Activated CD4-positive, alpha-beta T cell treated with anti-CD3 and anti-CD28 coated beads for 36 hours (primary cell): ENCODE data around the gene ROGDI. TPM values are rescaled to one million over a fixed set of nuclear protein-coding genes. Genes with fewer than 3 reads are reported as not detected.

Source experiments
- ATAC-seq: fragments of 200-7000 bp; cut with Tn5 transposase; one replicate; pipeline ENCODE4 v1.10.0; 2021; ENCODE audit warnings: mild to moderate bottlenecking, moderate library complexity
- CTCF ChIA-PET: fragments of 350-600 bp; sonication (Branson Sonifier 250); formaldehyde crosslinking; loops from one replicate; lab custom pipeline; 2021; ENCODE audit warnings: antibody characterized with exemption; lab: Charles Lee
- POLR2A ChIA-PET: fragments of 350-600 bp; sonication (Branson Sonifier 250); formaldehyde crosslinking; loops from one replicate; lab custom pipeline; 2021; ENCODE audit warnings: antibody characterized with exemption, inconsistent platforms; lab: Charles Lee
- DNase-seq: peaks from one replicate; pipeline ENCODE4 v3.0.0-alpha.2; 2020
- H3K27ac Mint-ChIP-seq: one replicate; pipeline ENCODE4 v1.8.0; 2021; ENCODE audit warnings: mixed read lengths
- H3K27me3 Mint-ChIP-seq: one replicate; pipeline ENCODE4 v1.8.0; 2021; ENCODE audit warnings: mixed read lengths
- H3K36me3 Mint-ChIP-seq: one replicate; pipeline ENCODE4 v1.8.0; 2021; ENCODE audit warnings: low read depth, mixed read lengths
- H3K4me1 Mint-ChIP-seq: one replicate; pipeline ENCODE4 v1.8.0; 2021; ENCODE audit warnings: mixed read lengths
- H3K4me3 Mint-ChIP-seq: one replicate; pipeline ENCODE4 v1.8.0; 2021; ENCODE audit warnings: mild to moderate bottlenecking, moderate library complexity, mixed read lengths
- H3K9me3 Mint-ChIP-seq: one replicate; pipeline ENCODE4 v1.8.0; 2021; ENCODE audit warnings: low read depth, mixed read lengths
- intact Hi-C, 2 experiments: fragments of 100-400 bp; cut with DNase I in 1 of 2; cut with micrococcal nuclease in 1 of 2; formaldehyde crosslinking; loops; one replicate each; pipeline versions ENCODE4 v1.14.2 to v1.15.1; 2022 to 2024; cut with DNase I, micrococcal nuclease
- total RNA-seq, 2 experiments: library from RNA; stranded (reverse); gene quantifications; one replicate each; pipeline ENCODE4 v1.2.3, GENCODE V29; 2021

Gene ROGDI
- total RNA-seq, 2 experiments from 2014 or later = 3.7 to 7.3 TPM

DNA sequence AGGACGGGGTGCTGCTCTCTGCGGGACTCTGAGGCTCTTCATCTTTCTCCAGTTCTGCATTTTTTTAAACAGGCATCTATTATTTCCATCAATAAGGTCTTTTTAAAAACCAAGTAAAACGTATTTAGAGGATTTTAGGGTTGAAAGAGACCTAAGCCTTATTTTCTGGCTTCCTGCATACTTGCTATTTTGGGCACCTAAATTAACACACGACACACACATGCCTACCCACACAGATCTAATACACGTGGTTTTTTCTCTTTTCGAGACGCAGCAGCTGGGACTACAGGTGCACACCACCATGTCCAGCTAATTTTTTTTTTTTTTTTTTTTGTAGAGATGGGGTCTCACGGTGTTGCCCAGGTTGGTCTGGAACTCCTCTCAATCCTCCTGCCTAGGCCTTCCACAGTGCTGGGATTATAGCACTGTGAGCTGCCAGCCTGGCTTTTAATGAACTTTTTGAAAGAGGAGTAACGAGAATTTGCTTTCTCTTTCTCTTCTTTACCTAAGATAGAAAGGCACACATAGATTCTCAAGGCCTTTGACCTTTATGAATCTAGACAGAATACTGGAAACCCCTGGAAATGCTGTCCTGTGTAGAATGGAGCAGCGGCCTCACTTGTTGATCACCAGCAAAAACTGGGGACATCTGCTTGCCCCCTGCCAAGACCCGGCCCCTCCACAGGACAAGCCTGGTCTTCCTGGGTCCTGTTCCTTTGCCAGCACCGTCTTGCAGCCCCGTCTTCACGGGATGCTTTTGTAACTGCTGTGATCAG, 54.3 kb downstream of the ROGDI start:
- POLR2A ChIA-PET = interaction anchor here (0.7 kb wide), 1 partner anchor 209 kb away, joined by 4 read pairs; no protein-coding TSS in a partner anchor
- Mint-ChIP-seq H3K36me3 (peaks cover 5% of the 10 kb centered on the region), H3K4me1 (peaks cover 6% of the 10 kb centered on the region), H3K4me3 (no peak overlapping the region), H3K27ac (peak overlapping the region; percentile 13), H3K27me3 (no peaks in the 10 kb centered on the region), H3K9me3 (no peaks in the 10 kb centered on the region)
- DNase-seq (no peak), ATAC-seq (no peak)
- intact Hi-C loops = no loop called here
- CTCF ChIA-PET = no interaction called here

DNA sequence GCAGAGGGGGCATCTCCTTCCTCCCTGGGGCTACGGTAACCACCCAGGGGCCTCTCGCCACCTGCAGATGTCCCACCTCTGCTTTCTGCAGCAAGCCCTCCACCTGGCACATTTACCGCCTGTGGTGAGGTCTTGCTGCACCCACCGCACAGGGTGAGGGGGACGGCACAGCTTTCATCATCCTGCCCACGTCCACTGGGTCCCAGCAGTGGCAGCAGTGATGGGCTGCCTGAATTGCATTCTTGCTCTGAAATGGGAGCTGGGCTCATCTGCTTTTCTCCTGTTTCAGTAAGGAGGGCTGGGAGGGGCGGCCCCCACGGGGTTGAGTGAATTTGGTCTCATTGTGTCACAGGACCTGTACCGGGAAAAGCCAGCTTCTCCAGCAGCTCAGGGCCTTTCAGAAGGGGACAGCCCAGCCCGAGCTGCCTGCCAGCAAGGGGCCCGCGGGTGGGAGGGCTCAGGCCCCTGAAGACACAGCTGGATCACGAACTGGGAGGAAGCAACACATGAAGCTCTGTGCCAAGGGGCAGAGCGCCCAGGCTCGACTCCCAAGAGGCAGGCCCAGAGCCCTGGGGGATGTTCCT, 55.4 kb downstream of the ROGDI start:
- H3K36me3 Mint-ChIP-seq = peaks cover 5% of the 10 kb centered on the region
- POLR2A ChIA-PET = interaction anchor here (0.5 kb wide), 1 partner anchor 180 kb away, joined by 4 read pairs; no protein-coding TSS in a partner anchor
- no peak overlapping the region for H3K4me3 Mint-ChIP-seq
- no peak for DNase-seq
- no peaks in the 10 kb centered on the region for H3K27me3 Mint-ChIP-seq
- no peaks in the 10 kb centered on the region for H3K9me3 Mint-ChIP-seq
- peaks cover 6% of the 10 kb centered on the region for H3K4me1 Mint-ChIP-seq
- no peak for ATAC-seq
- CTCF ChIA-PET = no interaction called here
- no peak overlapping the region for H3K27ac Mint-ChIP-seq
- intact Hi-C loops = no loop called here

Other genes starting within 250 kb of the ROGDI start
- under 1 TPM; 0.09 to 0.18 TPM for gene C16orf96, start 246.3 kb downstream of the ROGDI start, total RNA-seq
- 10 to 100 TPM in 1 of 2 experiments, 1 to 10 TPM in 1; 9.7 to 10.2 TPM for gene UBALD1, start 187.7 kb downstream of the ROGDI start, total RNA-seq
- gene MGRN1, start 177.8 kb downstream of the ROGDI start, total RNA-seq = 10 to 100 TPM; 65.0 to 75.4 TPM
- gene NUDT16L1, start 109.1 kb downstream of the ROGDI start, total RNA-seq = 10 to 100 TPM; 16.4 to 22.5 TPM
- gene ANKS3, start 68.4 kb downstream of the ROGDI start, total RNA-seq = 10 to 100 TPM; 12.1 to 14.1 TPM
- under 1 TPM; 0.11 to 0.16 TPM for gene DNAAF8, start 68.1 kb downstream of the ROGDI start, total RNA-seq
- gene ZNF500, start 35.5 kb downstream of the ROGDI start, total RNA-seq = 10 to 100 TPM; 10.3 to 11.6 TPM
- gene SEPTIN12, start 14.3 kb downstream of the ROGDI start, total RNA-seq = not detected
- gene SMIM22, start 7.3 kb downstream of the ROGDI start, total RNA-seq = not detected
- gene GLYR1, start 44.7 kb upstream of the ROGDI start, total RNA-seq = 10 to 100 TPM; 76.9 to 78.4 TPM
- gene UBN1, start 44.8 kb upstream of the ROGDI start, total RNA-seq = 10 to 100 TPM; 19.3 to 23.0 TPM
- gene PPL, start 134.5 kb upstream of the ROGDI start, total RNA-seq = not detected
- under 1 TPM; 0.09 to 0.28 TPM for gene SEC14L5, start 155.7 kb upstream of the ROGDI start, total RNA-seq
- gene NAGPA, start 231.3 kb upstream of the ROGDI start, total RNA-seq = 10 to 100 TPM in 1 of 2 experiments, 1 to 10 TPM in 1; 8.9 to 10.2 TPM